ENCODE measurements around the gene UBL3. TPM values are rescaled to one million over a fixed set of nuclear protein-coding genes. Genes with fewer than 3 reads are reported as not detected.

UBL3 gene
- total RNA-seq, 1 experiment from 2014 or later = 19.7 TPM

- H3K9me3 ChIP-seq (replicated peaks) = no peaks in the 10 kb centered on the region
- H3K4me3 ChIP-seq = no peak overlapping the region
- H3K27me3 ChIP-seq (replicated peaks) = no peaks in the 10 kb centered on the region
- no peak overlapping the region for H3K27ac ChIP-seq
- H3K36me3 ChIP-seq = no peaks in the 10 kb centered on the region
- no peak for DNase-seq (ENCODE audit: low read depth in 1 of 2, low spot score in 2 of 2)
- H3K4me1 ChIP-seq (replicated peaks) = peaks cover 5% of the 10 kb centered on the region
Measured at GRCh38 chr13:29877456-29878078, 27.1 kb upstream of the UBL3 start.

- no peak overlapping the region for H3K4me3 ChIP-seq
- no peaks in the 10 kb centered on the region for H3K36me3 ChIP-seq
- H3K27ac ChIP-seq = no peak overlapping the region
- H3K4me1 ChIP-seq (replicated peaks) = peaks cover 14% of the 10 kb centered on the region
- H3K9me3 ChIP-seq (replicated peaks) = no peaks in the 10 kb centered on the region
- H3K27me3 ChIP-seq (replicated peaks) = no peaks in the 10 kb centered on the region
- DNase-seq (ENCODE audit: low read depth in 1 of 2, low spot score in 2 of 2) = no peak
Measured at GRCh38 chr13:29875646-29876045, 25.2 kb upstream of the UBL3 start.

- Histone ChIP-seq H3K36me3 (no peaks in the 10 kb centered on the region), H3K27me3 (replicated peaks) (no peaks in the 10 kb centered on the region), H3K4me3 (no peak overlapping the region), H3K9me3 (replicated peaks) (no peaks in the 10 kb centered on the region), H3K27ac (no peak overlapping the region), H3K4me1 (replicated peaks) (peaks cover 39% of the 10 kb centered on the region)
- DNase-seq (ENCODE audit: low read depth in 1 of 2, low spot score in 2 of 2) = peak in 1 of 2 experiments; percentile 10
Measured at GRCh38 chr13:29868581-29868980, 18.2 kb upstream of the UBL3 start.

- no peak overlapping the region for H3K27ac ChIP-seq
- no peaks in the 10 kb centered on the region for H3K27me3 ChIP-seq (replicated peaks)
- H3K36me3 ChIP-seq = no peaks in the 10 kb centered on the region
- H3K4me1 ChIP-seq (replicated peaks) = peaks cover 55% of the 10 kb centered on the region
- H3K4me3 ChIP-seq = no peak overlapping the region
- no peak for DNase-seq (ENCODE audit: low read depth in 1 of 2, low spot score in 2 of 2)
- H3K9me3 ChIP-seq (replicated peaks) = no peaks in the 10 kb centered on the region
Measured at GRCh38 chr13:29865934-29866333, 15.5 kb upstream of the UBL3 start.

- Histone ChIP-seq H3K27me3 (replicated peaks) (no peaks in the 10 kb centered on the region), H3K27ac (peak overlapping the region; percentile 95), H3K36me3 (no peaks in the 10 kb centered on the region), H3K4me3 (no peak overlapping the region), H3K4me1 (replicated peaks) (peaks cover 30% of the 10 kb centered on the region), H3K9me3 (replicated peaks) (no peaks in the 10 kb centered on the region)
- DNase-seq (ENCODE audit: low read depth in 1 of 2, low spot score in 2 of 2) = peak; percentile 88 to 90
Measured at GRCh38 chr13:29861694-29862110, 11.3 kb upstream of the UBL3 start.

GRCh38 chr13:29859971-29860370, 9.6 kb upstream of the UBL3 start:
- Histone ChIP-seq H3K27ac (0 out of 2 replicates have a peak overlapping the region, but pooled peaks have one; percentile 95), H3K9me3 (replicated peaks) (no peaks in the 10 kb centered on the region), H3K4me1 (replicated peaks) (peaks cover 36% of the 10 kb centered on the region), H3K27me3 (replicated peaks) (no peaks in the 10 kb centered on the region), H3K36me3 (no peaks in the 10 kb centered on the region), H3K4me3 (no peak overlapping the region)
- DNase-seq (ENCODE audit: low read depth in 1 of 2, low spot score in 2 of 2) = no peak

GRCh38 chr13:29858667-29859066, 8.2 kb upstream of the UBL3 start:
- peaks cover 36% of the 10 kb centered on the region for H3K4me1 ChIP-seq (replicated peaks)
- no peaks in the 10 kb centered on the region for H3K9me3 ChIP-seq (replicated peaks)
- H3K4me3 ChIP-seq = no peak overlapping the region
- H3K36me3 ChIP-seq = no peaks in the 10 kb centered on the region
- no peak for DNase-seq (ENCODE audit: low read depth in 1 of 2, low spot score in 2 of 2)
- no peak overlapping the region for H3K27ac ChIP-seq
- H3K27me3 ChIP-seq (replicated peaks) = no peaks in the 10 kb centered on the region

GRCh38 chr13:29858231-29858630, 7.8 kb upstream of the UBL3 start:
- no peaks in the 10 kb centered on the region for H3K36me3 ChIP-seq
- peaks cover 36% of the 10 kb centered on the region for H3K4me1 ChIP-seq (replicated peaks)
- no peak overlapping the region for H3K27ac ChIP-seq
- no peaks in the 10 kb centered on the region for H3K9me3 ChIP-seq (replicated peaks)
- H3K27me3 ChIP-seq (replicated peaks) = no peaks in the 10 kb centered on the region
- no peak for DNase-seq (ENCODE audit: low read depth in 1 of 2, low spot score in 2 of 2)
- H3K4me3 ChIP-seq = no peak overlapping the region

GRCh38 chr13:29857085-29857484, 6.7 kb upstream of the UBL3 start:
- Histone ChIP-seq H3K9me3 (replicated peaks) (no peaks in the 10 kb centered on the region), H3K27ac (no peak overlapping the region), H3K4me1 (replicated peaks) (peaks cover 36% of the 10 kb centered on the region), H3K27me3 (replicated peaks) (no peaks in the 10 kb centered on the region), H3K4me3 (no peak overlapping the region), H3K36me3 (no peaks in the 10 kb centered on the region)
- DNase-seq (ENCODE audit: low read depth in 1 of 2, low spot score in 2 of 2) = no peak

GRCh38 chr13:29856426-29856825, 6.0 kb upstream of the UBL3 start:
- peaks cover 30% of the 10 kb centered on the region for H3K4me1 ChIP-seq (replicated peaks)
- H3K9me3 ChIP-seq (replicated peaks) = no peaks in the 10 kb centered on the region
- DNase-seq (ENCODE audit: low read depth in 1 of 2, low spot score in 2 of 2) = no peak
- no peak overlapping the region for H3K27ac ChIP-seq
- H3K36me3 ChIP-seq = no peaks in the 10 kb centered on the region
- H3K4me3 ChIP-seq = no peak overlapping the region
- H3K27me3 ChIP-seq (replicated peaks) = no peaks in the 10 kb centered on the region

- Histone ChIP-seq H3K27me3 (replicated peaks) (no peaks in the 10 kb centered on the region), H3K27ac (no peak overlapping the region), H3K36me3 (no peaks in the 10 kb centered on the region), H3K4me1 (replicated peaks) (peaks cover 26% of the 10 kb centered on the region), H3K4me3 (no peak overlapping the region), H3K9me3 (replicated peaks) (no peaks in the 10 kb centered on the region)
- DNase-seq (ENCODE audit: low read depth in 1 of 2, low spot score in 2 of 2) = no peak
Measured at GRCh38 chr13:29855784-29856183, 5.4 kb upstream of the UBL3 start.

- Histone ChIP-seq H3K36me3 (no peaks in the 10 kb centered on the region; the same call in 1 of the 2 replicates), H3K27ac (no peak overlapping the region), H3K4me1 (replicated peaks) (peaks cover 26% of the 10 kb centered on the region), H3K9me3 (replicated peaks) (no peaks in the 10 kb centered on the region), H3K27me3 (replicated peaks) (no peaks in the 10 kb centered on the region), H3K4me3 (no peak overlapping the region)
- DNase-seq (ENCODE audit: low read depth in 1 of 2, low spot score in 2 of 2) = no peak
Measured at GRCh38 chr13:29855009-29855408, 4.6 kb upstream of the UBL3 start.

GRCh38 chr13:29853131-29853530, 2.7 kb upstream of the UBL3 start:
- H3K27me3 ChIP-seq (replicated peaks) = no peaks in the 10 kb centered on the region
- no peak overlapping the region for H3K27ac ChIP-seq
- H3K9me3 ChIP-seq (replicated peaks) = no peaks in the 10 kb centered on the region
- peaks cover 20% of the 10 kb centered on the region for H3K4me1 ChIP-seq (replicated peaks)
- no peak for DNase-seq (ENCODE audit: low read depth in 1 of 2, low spot score in 2 of 2)
- no peak overlapping the region for H3K4me3 ChIP-seq
- H3K36me3 ChIP-seq = no peaks in the 10 kb centered on the region; the same call in 1 of the 2 replicates

GRCh38 chr13:29852472-29853054, 2.1 kb upstream of the UBL3 start:
- DNase-seq (ENCODE audit: low read depth in 1 of 2, low spot score in 2 of 2) = no peak

More at GRCh38 chr13:29852472-29853054, 2.1 kb upstream of the UBL3 start:
- no peaks in the 10 kb centered on the region for H3K27me3 ChIP-seq (replicated peaks)
- H3K4me1 ChIP-seq (replicated peaks) = peaks cover 20% of the 10 kb centered on the region
- no peaks in the 10 kb centered on the region; the same call in 1 of the 2 replicates for H3K36me3 ChIP-seq
- no peaks in the 10 kb centered on the region for H3K9me3 ChIP-seq (replicated peaks)
- no peak overlapping the region for H3K27ac ChIP-seq
- no peak overlapping the region for H3K4me3 ChIP-seq
